ENCODE data around the gene TAF11L13. TPM values are rescaled to one million over a fixed set of nuclear protein-coding genes. Genes with fewer than 3 reads are reported as not detected.
"Not testable (repeated sequence)": the region's sequence is repeated elsewhere in the genome, so short reads cannot be mapped to it uniquely, and the experiment has no call there.

The TAF11L13 gene
- total RNA-seq (2014; rRNA removed; shearing (Covaris generic)): not detected in 2 replicates
- polyA plus RNA-seq (2015; cell fraction: cytosol; rRNA removed): not detected in 2 replicates
- polyA plus RNA-seq (2015; cell fraction: nucleus; rRNA removed): not detected in 2 replicates

DNA sequence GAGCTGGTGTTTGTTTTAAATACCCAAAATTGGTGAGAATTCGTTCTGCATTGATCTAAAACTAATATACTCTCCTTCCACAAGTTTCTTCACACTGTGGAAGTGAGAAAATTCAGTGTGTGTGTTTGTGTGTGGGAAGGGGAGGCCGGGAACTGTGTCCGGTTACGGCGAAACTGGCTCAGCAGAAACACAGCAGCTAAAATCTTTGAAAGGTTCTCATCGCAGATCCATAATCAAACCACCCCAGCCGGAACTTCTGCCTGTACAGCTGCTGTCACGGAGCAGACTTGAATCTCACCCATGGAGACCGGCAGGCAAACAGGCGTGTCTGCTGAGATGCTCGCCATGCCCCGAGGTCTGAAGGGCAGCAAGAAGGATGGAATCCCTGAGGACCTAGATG, at the start of gene TAF11L13:
TSS of gene TAF11L13 (plus strand) at position 301 of the 400 bp plus-strand sequence.
- not testable (repeated sequence) for DNase-seq (ENCODE audit: low read depth)

DNA sequence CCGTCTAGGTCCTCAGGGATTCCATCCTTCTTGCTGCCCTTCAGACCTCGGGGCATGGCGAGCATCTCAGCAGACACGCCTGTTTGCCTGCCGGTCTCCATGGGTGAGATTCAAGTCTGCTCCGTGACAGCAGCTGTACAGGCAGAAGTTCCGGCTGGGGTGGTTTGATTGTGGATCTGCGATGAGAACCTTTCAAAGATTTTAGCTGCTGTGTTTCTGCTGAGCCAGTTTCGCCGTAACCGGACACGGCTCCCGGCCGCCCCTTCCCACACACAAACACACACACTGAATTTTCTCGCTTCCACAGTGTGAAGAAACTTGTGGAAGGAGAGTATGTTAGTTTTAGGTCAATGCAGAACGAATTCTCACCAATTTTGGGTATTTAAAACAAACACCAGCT, 46.2 kb upstream of the TAF11L13 start, which contains the start of gene TAF11L7:
TSS of gene TAF11L7 (minus strand) at position 101 of the 400 bp plus-strand sequence.
- not testable (repeated sequence) for DNase-seq (ENCODE audit: low read depth)

DNA sequence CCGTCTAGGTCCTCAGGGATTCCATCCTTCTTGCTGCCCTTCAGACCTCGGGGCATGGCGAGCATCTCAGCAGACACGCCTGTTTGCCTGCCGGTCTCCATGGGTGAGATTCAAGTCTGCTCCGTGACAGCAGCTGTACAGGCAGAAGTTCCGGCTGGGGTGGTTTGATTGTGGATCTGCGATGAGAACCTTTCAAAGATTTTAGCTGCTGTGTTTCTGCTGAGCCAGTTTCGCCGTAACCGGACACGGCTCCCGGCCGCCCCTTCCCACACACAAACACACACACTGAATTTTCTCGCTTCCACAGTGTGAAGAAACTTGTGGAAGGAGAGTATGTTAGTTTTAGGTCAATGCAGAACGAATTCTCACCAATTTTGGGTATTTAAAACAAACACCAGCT, 41.0 kb upstream of the TAF11L13 start, which contains the start of gene TAF11L8:
TSS of gene TAF11L8 (minus strand) at position 101 of the 400 bp plus-strand sequence.
- DNase-seq (ENCODE audit: low read depth): not testable (repeated sequence)

DNA sequence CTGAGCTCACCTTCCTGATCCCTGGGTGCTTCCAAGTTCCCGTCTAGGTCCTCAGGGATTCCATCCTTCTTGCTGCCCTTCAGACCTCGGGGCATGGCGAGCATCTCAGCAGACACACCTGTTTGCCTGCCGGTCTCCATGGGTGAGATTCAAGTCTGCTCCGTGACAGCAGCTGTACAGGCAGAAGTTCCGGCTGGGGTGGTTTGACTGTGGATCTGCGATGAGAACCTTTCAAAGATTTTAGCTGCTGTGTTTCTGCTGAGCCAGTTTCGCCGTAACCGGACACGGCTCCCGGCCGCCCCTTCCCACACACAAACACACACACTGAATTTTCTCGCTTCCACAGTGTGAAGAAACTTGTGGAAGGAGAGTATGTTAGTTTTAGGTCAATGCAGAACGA, 37.6 kb upstream of the TAF11L13 start, which contains the start of gene TAF11L9:
TSS of gene TAF11L9 (minus strand) at position 140 of the 400 bp plus-strand sequence.
- DNase-seq (ENCODE audit: low read depth): not testable (repeated sequence)

DNA sequence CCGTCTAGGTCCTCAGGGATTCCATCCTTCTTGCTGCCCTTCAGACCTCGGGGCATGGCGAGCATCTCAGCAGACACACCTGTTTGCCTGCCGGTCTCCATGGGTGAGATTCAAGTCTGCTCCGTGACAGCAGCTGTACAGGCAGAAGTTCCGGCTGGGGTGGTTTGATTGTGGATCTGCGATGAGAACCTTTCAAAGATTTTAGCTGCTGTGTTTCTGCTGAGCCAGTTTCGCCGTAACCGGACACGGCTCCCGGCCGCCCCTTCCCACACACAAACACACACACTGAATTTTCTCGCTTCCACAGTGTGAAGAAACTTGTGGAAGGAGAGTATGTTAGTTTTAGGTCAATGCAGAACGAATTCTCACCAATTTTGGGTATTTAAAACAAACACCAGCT, 34.2 kb upstream of the TAF11L13 start, which contains the start of gene TAF11L10:
TSS of gene TAF11L10 (minus strand) at position 101 of the 400 bp plus-strand sequence.
- DNase-seq (ENCODE audit: low read depth): not testable (repeated sequence)

DNA sequence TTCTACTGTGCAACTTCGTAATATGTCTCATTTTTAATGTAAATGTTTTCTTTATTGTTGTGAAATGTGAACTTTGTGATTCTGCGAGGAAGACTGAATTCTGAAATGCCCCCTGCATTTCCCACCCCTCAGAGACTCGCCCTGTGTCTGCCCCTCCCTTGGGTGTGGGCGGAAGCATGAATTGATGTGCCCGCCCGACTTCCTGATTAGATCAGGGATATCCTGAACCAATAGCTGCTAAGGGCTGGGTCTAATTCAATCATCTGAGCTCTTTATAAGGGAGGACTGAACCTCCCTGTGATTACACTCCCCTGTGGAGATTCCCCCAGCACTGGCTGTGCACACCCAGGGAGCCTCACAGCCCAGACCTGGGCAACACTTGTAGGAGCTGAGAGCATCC, 28.0 kb upstream of the TAF11L13 start, which contains the start of gene TAF11L11:
TSS of gene TAF11L11 (plus strand) at position 304 of the 400 bp plus-strand sequence.
- DNase-seq (ENCODE audit: low read depth): not testable (repeated sequence)

DNA sequence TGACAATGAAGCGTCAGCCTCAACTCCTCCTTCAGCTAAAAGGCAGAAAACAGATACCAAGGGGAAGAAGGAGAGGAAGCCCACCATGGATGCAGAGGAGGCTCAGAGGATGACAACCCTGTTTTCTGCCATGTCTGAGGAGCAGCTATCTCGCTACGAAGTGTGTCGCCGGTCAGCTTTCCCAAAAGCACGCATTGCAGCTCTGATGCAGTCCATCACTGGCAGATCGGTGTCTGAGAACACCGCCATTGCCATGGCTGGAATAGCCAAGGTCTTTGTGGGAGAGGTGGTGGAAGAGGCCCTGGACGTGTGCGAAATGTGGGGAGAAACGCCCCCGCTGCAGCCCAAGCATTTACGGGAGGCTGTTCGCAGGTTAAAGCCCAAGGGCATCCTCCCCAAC, 26.9 kb upstream of the TAF11L13 start:
- no peak for DNase-seq (ENCODE audit: low read depth)

DNA sequence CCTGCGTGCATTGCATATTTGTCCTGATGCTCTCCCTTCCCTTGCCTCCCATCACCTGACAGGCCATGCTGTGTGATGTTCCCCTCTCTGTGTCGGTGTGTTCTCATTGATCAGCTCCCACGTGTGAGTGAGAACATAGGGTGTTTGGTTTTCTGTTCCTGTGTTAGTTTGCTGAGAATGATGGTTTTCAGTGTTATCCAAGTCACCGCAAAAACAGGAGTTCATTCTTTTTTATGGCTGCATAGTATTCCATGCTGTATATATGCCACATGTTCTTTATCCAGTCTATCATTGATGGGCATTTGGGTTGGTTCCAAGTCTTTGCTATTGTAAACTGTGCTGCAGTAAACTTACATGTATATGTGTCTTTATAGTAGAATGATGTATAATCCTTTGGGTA, 24.4 kb upstream of the TAF11L13 start:
- DNase-seq (ENCODE audit: low read depth): not testable (repeated sequence)

DNA sequence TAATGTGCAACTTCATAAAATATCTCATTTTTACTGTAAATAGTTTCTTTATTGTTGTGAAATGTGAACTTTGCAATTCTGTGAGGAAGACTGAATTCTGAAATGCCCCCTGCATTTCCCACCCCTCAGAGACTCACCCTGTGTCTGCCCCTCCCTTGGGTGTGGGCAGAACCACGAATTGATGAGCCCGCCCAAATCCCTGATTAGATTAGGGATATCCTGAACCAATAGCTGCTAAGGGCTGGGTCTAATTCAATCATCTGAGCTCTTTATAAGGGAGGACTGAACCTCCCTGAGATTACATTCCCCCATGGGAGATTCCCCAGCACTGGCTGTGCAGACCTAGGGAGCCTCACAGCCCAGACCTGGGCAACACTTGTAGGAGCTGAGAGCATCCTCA, 21.8 kb upstream of the TAF11L13 start, which contains the start of gene TAF11L12:
TSS of gene TAF11L12 (plus strand) at position 301 of the 400 bp plus-strand sequence.
- DNase-seq (ENCODE audit: low read depth): not testable (repeated sequence)

DNA sequence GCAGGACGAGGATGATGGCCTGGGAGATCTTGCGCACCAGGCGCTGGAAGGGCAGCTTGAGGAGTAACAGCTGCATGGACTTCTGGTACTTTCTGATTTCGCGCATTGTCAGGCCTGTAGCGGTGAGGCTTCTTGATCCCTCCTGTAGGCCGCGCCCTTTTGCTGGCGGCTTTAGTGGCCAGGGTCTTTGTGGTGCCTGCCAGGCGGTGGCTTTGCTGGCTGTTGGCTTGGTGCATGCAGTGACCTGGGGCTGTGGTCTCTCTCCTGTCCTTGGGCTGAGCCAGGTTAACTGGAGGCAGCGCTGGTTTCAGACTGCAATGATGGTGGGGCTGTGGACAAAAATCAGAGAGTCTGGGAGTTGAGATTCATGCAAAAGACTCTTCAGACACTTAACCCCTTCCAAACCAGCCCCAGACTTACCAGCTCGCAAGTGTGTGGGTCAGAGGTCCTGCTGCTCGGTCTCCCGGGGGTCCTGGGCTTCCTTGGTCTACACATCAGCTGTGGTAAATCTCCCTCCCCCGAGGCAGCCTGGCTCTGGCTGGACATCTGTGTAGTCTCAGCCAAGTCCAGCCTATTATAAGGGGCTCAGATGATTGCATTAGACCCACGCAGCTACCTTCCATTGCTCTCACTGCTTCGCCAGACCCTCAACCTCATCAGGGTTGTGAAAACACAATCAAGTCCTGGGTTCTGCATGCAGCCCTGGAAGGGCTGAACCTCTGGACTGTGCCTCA, 16.8 kb upstream of the TAF11L13 start:
- no peak for DNase-seq (ENCODE audit: low read depth)

DNA sequence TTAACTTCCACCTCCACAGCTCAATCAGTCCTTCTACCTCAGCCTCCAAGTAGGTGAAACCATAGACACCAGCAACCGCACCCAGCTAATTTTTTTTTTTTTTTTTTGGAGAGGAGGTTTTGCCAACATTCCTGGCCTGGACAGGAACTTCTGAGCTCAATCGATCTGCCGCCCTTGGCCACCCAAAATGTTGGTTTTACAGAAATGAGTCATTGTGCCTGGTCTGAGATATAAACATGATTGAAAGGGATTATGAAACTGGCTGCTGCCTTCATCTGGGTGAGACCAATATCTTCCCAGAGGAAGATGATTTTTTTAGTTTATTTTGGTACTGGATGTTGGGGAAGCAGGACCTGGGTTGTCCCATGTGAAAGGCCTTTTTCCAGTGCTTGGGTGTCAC, 12.5 kb upstream of the TAF11L13 start:
- DNase-seq (ENCODE audit: low read depth): no peak

DNA sequence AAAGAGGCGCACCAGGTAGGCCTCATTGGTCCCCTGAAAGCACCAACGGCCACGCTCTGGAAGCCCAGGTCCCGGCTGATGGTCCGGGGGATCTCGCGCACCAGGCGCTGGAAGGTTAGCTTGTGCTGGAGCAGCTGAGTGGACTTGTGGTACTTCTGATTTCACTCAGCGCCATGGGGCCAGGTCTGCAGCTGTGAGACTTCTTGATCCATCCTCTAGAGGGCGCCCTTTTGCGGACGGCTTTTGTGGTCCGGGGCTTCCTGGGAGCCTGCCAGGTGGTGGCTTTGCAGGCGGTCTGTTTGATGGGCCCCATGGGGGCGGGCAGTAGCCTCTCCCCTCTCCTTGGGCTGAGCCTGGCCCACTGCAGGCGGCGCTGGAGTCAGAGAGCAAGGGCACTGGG, 11.3 kb upstream of the TAF11L13 start:
- DNase-seq (ENCODE audit: low read depth): no peak

DNA sequence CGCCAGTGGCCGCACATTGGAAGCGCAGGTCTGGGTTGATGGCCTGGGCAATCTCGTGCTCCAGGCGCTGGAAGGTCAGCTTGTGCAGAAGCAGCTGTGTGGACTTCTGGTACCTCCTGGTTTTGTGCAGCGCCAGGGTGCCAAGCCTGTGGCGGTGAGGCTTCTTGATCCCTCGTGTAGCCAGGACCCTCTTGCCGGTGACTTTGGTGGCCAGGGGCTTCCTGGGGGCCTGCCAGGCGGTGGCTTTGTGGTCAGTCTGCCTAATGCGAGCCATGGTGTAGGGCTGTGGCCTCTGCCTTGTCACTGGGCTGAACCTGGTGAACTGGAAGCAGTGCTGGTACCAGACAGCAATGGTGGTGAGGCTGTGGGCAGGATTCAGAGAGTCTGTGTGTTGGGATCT, 6.2 kb upstream of the TAF11L13 start:
- no peak for DNase-seq (ENCODE audit: low read depth)

DNA sequence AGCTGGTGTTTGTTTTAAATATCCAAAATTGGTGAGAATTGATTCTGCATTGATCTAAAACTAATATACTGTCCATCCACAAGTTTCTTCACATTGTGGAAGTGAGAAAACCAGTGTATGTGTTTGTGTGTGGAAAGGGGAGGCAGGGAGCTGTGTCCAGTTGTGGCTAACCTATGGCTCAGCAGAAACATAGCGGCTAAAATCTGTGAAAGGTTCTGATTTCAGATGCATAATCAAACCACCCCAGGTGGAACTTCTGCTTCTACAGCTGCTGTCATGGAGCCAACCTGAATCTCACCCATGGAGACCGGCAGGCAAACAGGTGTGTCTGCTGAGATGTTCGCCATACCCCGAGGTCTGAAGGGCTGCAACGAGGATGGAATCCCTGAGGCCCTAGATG, 2.3 kb downstream of the TAF11L13 start, which contains the start of gene TAF11L14:
TSS of gene TAF11L14 (plus strand) at position 301 of the 400 bp plus-strand sequence.
- no peak for DNase-seq (ENCODE audit: low read depth)

DNA sequence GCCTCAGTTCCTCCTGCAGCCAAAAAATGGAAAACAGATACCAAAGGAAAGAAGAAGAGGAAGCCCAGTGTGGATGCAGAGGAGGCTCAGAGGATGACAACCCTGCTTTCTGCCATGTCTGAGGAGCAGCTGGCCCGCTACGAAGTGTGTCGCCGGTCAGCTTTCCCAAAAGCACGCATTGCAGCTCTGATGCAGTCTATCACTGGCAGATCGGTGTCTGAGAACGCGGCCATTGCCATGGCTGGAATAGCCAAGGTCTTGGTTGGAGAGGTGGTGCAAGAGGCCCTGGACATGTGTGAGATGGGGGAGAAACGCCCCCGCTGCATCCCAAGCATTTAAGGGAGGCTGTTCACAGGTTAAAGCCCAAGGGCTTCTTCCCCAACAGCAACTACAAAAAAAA, 17.3 kb downstream of the TAF11L13 start:
- not testable (repeated sequence) for DNase-seq (ENCODE audit: low read depth)

DNA sequence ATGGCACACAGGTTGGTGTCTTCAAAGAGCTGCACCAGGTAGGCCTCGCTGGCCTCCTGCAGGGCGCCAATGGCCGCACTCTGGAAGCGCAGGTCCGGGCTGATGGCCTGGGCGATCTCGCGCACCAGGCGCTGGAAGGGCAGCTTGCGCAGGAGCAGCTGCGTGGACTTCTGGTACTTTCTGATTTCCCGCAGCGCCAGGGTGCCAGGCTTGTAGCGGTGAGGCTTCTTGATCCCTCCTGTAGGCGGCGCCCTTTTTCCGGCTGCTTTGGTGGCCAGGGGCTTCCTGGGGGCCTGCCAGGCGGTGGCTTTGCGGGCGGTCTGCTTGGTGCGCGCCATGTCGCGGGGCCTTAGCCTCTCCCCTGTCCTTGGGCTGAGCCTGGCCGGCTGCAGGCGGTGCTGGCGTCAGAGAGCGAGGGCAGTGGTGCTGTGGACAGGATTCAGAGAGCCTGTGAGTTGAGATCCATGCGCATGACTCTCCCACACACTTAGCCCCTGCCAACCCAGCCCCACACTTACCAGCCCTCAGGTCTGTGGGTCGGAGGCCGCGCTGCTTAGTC, 23.4 kb downstream of the TAF11L13 start:
- DNase-seq (ENCODE audit: low read depth): not testable (repeated sequence)

DNA sequence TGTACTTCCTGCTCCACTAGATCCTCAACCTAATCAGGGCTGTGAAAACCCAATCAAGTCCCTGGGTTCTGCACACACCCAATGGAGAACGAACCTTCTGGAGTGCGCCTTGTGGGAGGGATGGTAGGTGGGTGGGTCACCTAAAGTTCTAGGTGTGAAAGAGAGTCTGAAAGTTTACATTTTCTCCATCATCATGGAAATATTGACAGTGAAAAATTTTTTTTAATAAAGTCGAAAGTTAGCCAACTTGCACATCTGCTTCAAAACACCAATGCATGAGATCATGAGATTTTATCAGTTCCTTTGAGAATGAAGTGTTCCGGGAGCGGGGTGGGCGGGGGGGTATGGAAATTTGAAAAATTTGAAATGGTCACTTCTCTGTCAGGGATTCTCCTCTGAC, 24.0 kb downstream of the TAF11L13 start:
- no peak for DNase-seq (ENCODE audit: low read depth)

DNA sequence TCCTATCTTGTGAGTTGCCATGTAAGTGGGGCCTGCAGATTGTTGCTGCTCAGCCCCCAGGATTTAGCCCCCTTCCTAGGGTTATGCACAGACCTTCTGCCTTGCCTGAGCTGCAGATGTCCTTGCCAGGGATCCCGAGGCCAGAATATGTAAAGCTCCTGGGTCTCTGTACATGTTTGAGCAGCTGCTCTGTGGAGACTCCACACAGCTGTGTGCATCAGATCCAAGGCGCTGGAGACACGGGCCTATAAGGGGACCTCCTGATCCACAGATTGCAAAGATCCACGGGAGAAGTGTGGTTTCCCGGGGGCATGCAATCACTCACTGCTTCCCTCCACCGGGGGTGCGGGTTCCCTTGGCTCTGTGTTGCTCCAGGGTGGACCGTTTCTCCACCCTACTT, 31.3 kb downstream of the TAF11L13 start:
- DNase-seq (ENCODE audit: low read depth): no peak

DNA sequence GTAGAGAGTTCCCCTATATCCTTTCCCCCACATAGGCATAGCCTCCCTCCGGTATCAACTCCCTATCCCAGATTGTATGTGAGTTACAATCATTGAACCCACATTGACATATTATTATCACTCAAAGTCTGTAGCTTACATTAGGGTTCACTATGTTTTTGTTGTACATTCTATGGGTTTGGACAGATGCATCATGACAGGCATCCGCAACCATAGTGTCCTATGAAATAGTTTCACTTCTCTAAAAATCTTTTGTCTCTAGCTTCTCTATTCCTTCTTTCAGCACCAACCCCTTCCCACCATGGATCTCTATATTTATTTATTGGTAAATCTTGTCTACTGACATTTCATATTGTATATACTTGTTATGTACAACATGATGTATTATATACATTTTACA, 33.9 kb downstream of the TAF11L13 start:
- no peak for DNase-seq (ENCODE audit: low read depth)

DNA sequence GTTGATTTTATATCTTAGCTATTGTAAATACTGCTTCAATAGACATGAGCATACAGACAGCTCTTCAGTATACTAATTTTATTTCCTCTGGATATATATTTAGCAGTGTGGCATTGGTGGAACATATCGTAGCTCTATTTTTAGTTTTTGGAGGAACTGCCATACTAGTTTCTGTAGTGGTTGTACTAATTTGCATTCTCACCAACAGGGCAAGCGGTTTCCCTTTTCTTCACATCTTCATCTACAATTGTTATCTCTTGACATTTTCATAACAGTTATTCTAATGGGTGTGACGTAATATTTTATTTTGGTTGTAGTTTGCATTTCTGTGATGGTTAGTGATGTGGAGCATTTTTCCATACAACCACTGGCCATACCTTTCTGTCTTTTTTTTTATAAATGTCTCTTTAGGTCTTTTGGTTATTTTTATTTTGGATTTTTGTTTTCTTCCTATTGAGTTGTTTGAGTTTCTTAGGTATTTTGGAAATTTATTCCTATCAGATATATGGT, 34.9 kb downstream of the TAF11L13 start:
- no peak for DNase-seq (ENCODE audit: low read depth)

DNA sequence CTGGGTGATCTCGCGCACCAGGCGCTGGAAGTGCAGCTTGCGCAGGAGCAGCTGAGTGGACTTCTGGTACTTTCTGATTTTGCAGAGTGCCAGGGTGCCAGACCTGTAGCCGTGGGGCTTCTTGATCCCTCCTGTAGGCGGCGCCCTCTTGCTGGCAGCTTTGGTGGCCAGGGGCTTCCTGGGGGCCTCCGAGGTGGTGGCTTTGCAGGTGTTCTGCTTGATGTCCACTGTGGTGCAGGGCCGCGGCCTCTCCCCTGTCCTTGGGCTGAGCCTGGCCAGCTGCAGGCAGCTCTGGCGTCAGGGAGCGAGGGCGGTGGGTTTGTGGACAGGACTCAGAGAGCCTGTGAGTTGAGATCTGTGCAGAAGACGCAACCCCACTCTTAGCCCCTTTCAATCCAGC, 38.5 kb downstream of the TAF11L13 start:
- no peak for DNase-seq (ENCODE audit: low read depth)

Data from HT1080 (cell line).